Measurements from ENCODE around the gene TCP11L2. TPM values are rescaled to one million over a fixed set of nuclear protein-coding genes. Genes with fewer than 3 reads are reported as not detected.

TCP11L2 gene
- total and polyA plus RNA-seq, 5 donors from 2014 or later, result 46.0 to 153 (median 64.8) TPM

DNA sequence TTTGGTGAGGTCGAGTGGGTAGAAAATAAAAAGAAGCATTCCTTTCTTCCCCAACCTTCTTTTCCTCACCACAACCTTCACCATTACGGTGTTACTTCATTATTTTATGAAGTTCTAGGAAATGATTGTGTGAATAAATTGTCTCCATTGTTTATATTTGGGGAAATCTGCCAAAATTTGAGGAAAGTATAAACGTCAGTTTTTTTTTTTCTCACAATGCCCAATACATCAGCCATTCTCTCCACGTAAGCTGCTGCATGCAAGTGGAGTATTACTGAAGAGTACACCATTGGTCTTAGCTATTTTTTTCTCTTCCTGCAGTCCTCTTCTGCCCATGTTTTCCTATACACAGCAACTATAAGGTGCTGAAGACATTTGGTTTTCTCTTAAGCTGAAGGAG lies 45.9 kb downstream of the TCP11L2 start:
- no peaks in the 10 kb centered on the region for H3K27me3 Mint-ChIP-seq
- Histone ChIP-seq H3K4me3 (ENCODE audit: low read depth, low read length) (no peak overlapping the region), H3K27me3 (ENCODE audit: control insufficient read depth, insufficient read depth, low read length) (no peaks in the 10 kb centered on the region), H3K36me3 (ENCODE audit: control insufficient read depth, insufficient read depth, low read length) (peaks cover 31% of the 10 kb centered on the region), H3K9me3 (ENCODE audit: control insufficient read depth in 2 of 2, low read length in 2 of 2) (no peaks in the 10 kb centered on the region), H3K27ac (ENCODE audit: insufficient read depth, low read length, poor library complexity, severe bottlenecking) (no peak overlapping the region), H3K4me1 (ENCODE audit: control insufficient read depth, insufficient read depth, low read length, poor library complexity, severe bottlenecking) (no peaks in the 10 kb centered on the region)
- DNase-seq, result no peak
- H3K4me3 Mint-ChIP-seq, result no peak overlapping the region
- ATAC-seq (ENCODE audit: low read depth in 2 of 2), result no peak
- H3K27ac Mint-ChIP-seq, result no peak overlapping the region
- H3K4me1 Mint-ChIP-seq, result peaks cover 0 to 4% (median 1%) of the 10 kb centered on the region in 4 donors
- H3K9me3 Mint-ChIP-seq, result no peaks in the 10 kb centered on the region
- H3K36me3 Mint-ChIP-seq, result peaks cover 24% of the 10 kb centered on the region

GRCh38 chr12:106353175-106353574 lies 50.6 kb downstream of the TCP11L2 start:
- peaks cover 5 to 12% (median 8%) of the 10 kb centered on the region in 4 donors for H3K4me1 Mint-ChIP-seq
- H3K9me3 ChIP-seq (ENCODE audit: control insufficient read depth in 2 of 2, low read length in 2 of 2), result no peaks in the 10 kb centered on the region
- no peak overlapping the region for H3K4me3 ChIP-seq (ENCODE audit: low read depth, low read length)
- no peak overlapping the region for H3K27ac Mint-ChIP-seq
- H3K27me3 Mint-ChIP-seq, result peaks cover 4% of the 10 kb centered on the region
- H3K4me3 Mint-ChIP-seq, result no peak overlapping the region
- H3K27me3 ChIP-seq (ENCODE audit: control insufficient read depth, insufficient read depth, low read length), result no peaks in the 10 kb centered on the region
- DNase-seq (no peak), ATAC-seq (ENCODE audit: low read depth in 2 of 2) (no peak)
- H3K9me3 Mint-ChIP-seq, result peaks cover 0 to 1% (median 0%) of the 10 kb centered on the region in 7 donors
- peaks cover 3% of the 10 kb centered on the region for H3K36me3 Mint-ChIP-seq
- H3K27ac ChIP-seq (ENCODE audit: insufficient read depth, low read length, poor library complexity, severe bottlenecking), result no peak overlapping the region
- H3K36me3 ChIP-seq (ENCODE audit: control insufficient read depth, insufficient read depth, low read length), result no peaks in the 10 kb centered on the region
- H3K4me1 ChIP-seq (ENCODE audit: control insufficient read depth, insufficient read depth, low read length, poor library complexity, severe bottlenecking), result peaks cover 6% of the 10 kb centered on the region

DNA sequence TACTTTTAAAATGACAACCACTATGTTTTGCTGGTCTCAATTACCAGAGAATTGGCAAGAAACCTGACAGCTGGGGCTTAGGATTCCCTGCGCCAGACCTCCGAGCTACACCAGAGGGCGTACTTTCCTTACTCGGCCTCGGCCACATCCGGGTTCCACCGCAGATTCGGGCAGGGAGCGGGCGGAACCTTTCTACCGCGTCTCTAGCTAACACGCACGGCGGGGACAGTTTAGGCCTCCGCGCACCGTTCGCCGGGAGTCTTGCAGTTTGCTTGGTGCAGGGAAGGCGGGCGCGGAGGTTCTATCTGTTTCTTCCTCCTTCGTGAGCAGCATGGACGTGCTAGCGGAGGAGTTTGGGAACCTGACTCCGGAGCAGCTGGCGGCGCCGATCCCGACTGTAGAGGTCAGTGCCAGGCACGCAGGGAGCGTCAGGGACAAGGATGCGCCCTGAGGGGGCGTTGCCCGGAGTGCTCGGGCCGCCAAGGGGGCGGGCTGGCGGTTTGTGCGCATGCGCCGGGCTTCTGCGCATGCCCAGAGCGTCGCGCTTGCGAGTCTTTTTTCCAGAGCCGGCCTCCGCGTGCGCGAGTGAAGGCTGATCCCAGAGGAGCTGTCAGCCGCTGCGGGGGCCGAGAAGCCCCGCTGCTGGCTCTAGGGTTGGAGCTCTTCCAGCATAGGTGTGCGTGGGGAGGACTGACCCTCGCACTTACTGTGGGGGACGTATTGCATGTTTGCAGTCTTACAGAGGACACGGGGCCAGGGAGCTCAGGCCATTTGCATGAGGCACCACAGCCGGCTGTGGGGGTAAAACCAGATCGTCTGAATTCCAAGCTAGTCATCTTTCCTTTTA lies 55.2 kb downstream of the TCP11L2 start, which contains the start of gene POLR3B:
POLR3B (plus strand) TSS at position 200 of the 847 bp plus-strand sequence; CDS start at position 332, 132 bp downstream.
- Mint-ChIP-seq H3K9me3 (peaks cover 0 to 1% (median 0%) of the 10 kb centered on the region in 7 donors), H3K4me1 (peaks cover 11 to 19% (median 15%) of the 10 kb centered on the region in 4 donors), H3K27ac (peak within 1 kb of the TSS; percentile 91 to 95 (median 92)), H3K36me3 (no peaks in the 10 kb centered on the region), H3K27me3 (peaks cover 4% of the 10 kb centered on the region), H3K4me3 (peak within 1 kb of the TSS; percentile 85 to 95 (median 90))
- peak; percentile 93 for ATAC-seq (ENCODE audit: low read depth in 2 of 2)
- DNase-seq, result peak; percentile 90 to 98 (median 98)
- no peaks in the 10 kb centered on the region for H3K36me3 ChIP-seq (ENCODE audit: control insufficient read depth, insufficient read depth, low read length)
- peak within 1 kb of the TSS; percentile 89 for H3K27ac ChIP-seq (ENCODE audit: insufficient read depth, low read length, poor library complexity, severe bottlenecking)
- H3K4me1 ChIP-seq (ENCODE audit: control insufficient read depth, insufficient read depth, low read length, poor library complexity, severe bottlenecking), result peaks cover 14% of the 10 kb centered on the region
- no peaks in the 10 kb centered on the region for H3K9me3 ChIP-seq (ENCODE audit: control insufficient read depth in 2 of 2, low read length in 2 of 2)
- no peaks in the 10 kb centered on the region for H3K27me3 ChIP-seq (ENCODE audit: control insufficient read depth, insufficient read depth, low read length)
- peak within 1 kb of the TSS; percentile 85 for H3K4me3 ChIP-seq (ENCODE audit: low read depth, low read length)

DNA sequence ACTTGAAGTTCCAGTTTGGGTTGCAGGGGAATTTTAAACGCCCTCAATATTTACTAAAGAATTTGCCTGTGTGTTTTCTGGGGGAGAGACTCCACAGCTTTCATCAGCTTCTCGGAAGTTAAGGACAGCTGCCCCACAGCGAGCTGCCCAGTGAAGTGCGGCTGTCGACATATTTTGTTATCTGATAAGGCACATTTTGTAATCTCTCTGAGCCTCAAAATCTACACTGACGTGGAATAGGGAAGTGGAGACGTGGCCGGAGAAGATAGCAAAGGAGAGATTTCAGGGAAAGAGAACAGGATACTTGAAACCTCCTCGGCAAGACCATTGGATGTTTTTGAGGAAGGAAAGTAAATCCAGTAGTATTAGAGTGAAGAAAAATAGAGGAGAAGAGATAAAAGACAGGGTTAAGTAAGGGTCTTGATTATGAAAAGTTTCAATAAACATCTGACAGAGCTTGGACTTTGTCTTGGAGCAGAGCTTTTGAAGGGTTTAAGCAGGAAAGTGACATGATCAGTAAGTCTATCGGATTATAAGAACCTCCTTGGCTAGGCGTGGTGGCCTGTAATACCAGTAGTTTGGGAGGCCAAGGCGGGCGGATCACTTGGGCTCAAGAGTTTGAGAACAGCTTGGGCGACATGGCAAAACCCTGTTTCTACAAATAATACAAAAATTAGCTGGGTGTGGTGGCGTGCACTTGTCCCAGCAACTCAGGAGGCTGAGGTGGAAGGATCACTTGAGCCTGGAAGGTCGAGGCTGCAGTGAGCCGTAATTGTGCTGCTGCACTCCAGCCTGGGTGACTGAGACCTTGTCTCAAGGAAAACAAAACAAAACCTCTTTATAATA lies 56.1 kb downstream of the TCP11L2 start:
- peaks cover 0 to 1% (median 0%) of the 10 kb centered on the region in 7 donors for H3K9me3 Mint-ChIP-seq
- Histone ChIP-seq H3K27ac (ENCODE audit: insufficient read depth, low read length, poor library complexity, severe bottlenecking) (peak overlapping the region; percentile 89), H3K4me1 (ENCODE audit: control insufficient read depth, insufficient read depth, low read length, poor library complexity, severe bottlenecking) (peaks cover 14% of the 10 kb centered on the region), H3K36me3 (ENCODE audit: control insufficient read depth, insufficient read depth, low read length) (no peaks in the 10 kb centered on the region), H3K4me3 (ENCODE audit: low read depth, low read length) (peak overlapping the region; percentile 85), H3K27me3 (ENCODE audit: control insufficient read depth, insufficient read depth, low read length) (no peaks in the 10 kb centered on the region), H3K9me3 (ENCODE audit: control insufficient read depth in 2 of 2, low read length in 2 of 2) (no peaks in the 10 kb centered on the region)
- DNase-seq, result no peak
- no peak for ATAC-seq (ENCODE audit: low read depth in 2 of 2)
- peaks cover 11 to 19% (median 15%) of the 10 kb centered on the region in 4 donors for H3K4me1 Mint-ChIP-seq
- H3K27ac Mint-ChIP-seq, result peak overlapping the region; percentile 91 to 95 (median 92)
- H3K27me3 Mint-ChIP-seq, result peaks cover 4% of the 10 kb centered on the region
- peak overlapping the region; percentile 85 to 95 (median 90) for H3K4me3 Mint-ChIP-seq
- H3K36me3 Mint-ChIP-seq, result no peaks in the 10 kb centered on the region

- H3K36me3 ChIP-seq (ENCODE audit: control insufficient read depth, insufficient read depth, low read length), result no peaks in the 10 kb centered on the region
Observed at GRCh38 chr12:106359646-106360399, 57.3 kb downstream of the TCP11L2 start.

DNA sequence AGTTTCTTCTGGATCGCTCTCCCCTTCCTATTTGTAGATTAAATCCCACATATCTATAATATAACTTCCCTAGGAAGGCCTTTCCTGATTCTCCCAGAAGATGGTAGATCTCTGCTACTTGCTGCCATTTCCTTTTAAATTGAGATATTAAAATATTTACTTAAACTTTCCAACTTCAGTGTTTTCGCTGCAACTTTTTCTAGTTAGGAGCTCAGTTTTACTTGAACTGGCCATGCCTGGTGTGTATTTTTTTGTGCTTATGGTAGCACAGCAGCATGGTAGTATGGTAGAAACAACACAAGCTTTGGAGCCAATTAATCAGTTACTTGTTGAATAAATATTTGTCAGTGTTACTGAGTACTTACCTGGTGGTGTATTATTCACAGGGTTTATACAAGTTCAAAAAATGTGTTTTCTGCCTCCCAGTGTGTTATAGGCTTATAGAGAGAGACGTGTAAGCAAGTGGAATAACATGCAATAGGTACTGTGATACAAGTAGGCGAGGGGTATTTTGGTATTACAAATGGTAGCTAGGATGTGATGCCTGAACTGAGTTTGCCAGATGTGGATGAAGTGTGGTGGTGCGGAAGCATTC lies 58.0 kb downstream of the TCP11L2 start:
- Mint-ChIP-seq H3K4me1 (peaks cover 11 to 19% (median 15%) of the 10 kb centered on the region in 4 donors), H3K4me3 (no peak overlapping the region), H3K9me3 (no peaks in the 10 kb centered on the region), H3K36me3 (peaks cover 3% of the 10 kb centered on the region), H3K27me3 (peaks cover 4% of the 10 kb centered on the region), H3K27ac (no peak overlapping the region)
- H3K4me1 ChIP-seq (ENCODE audit: control insufficient read depth, insufficient read depth, low read length, poor library complexity, severe bottlenecking), result peaks cover 14% of the 10 kb centered on the region
- H3K27me3 ChIP-seq (ENCODE audit: control insufficient read depth, insufficient read depth, low read length), result no peaks in the 10 kb centered on the region
- no peak overlapping the region for H3K4me3 ChIP-seq (ENCODE audit: low read depth, low read length)
- H3K27ac ChIP-seq (ENCODE audit: insufficient read depth, low read length, poor library complexity, severe bottlenecking), result no peak overlapping the region
- H3K36me3 ChIP-seq (ENCODE audit: control insufficient read depth, insufficient read depth, low read length), result no peaks in the 10 kb centered on the region
- DNase-seq, result no peak
- ATAC-seq (ENCODE audit: low read depth in 2 of 2), result no peak
- no peaks in the 10 kb centered on the region for H3K9me3 ChIP-seq (ENCODE audit: control insufficient read depth in 2 of 2, low read length in 2 of 2)

More at GRCh38 chr12:106359646-106360399, 57.3 kb downstream of the TCP11L2 start:
- no peak for ATAC-seq (ENCODE audit: low read depth in 2 of 2)
- peaks cover 11 to 19% (median 15%) of the 10 kb centered on the region in 4 donors for H3K4me1 Mint-ChIP-seq
- peaks cover 3% of the 10 kb centered on the region for H3K36me3 Mint-ChIP-seq
- H3K4me3 ChIP-seq (ENCODE audit: low read depth, low read length), result no peak overlapping the region
- no peak overlapping the region for H3K27ac ChIP-seq (ENCODE audit: insufficient read depth, low read length, poor library complexity, severe bottlenecking)
- H3K4me3 Mint-ChIP-seq, result peak overlapping the region in 2 of 4 donors; percentile 16 to 76
- DNase-seq, result no peak
- no peaks in the 10 kb centered on the region for H3K9me3 Mint-ChIP-seq
- H3K4me1 ChIP-seq (ENCODE audit: control insufficient read depth, insufficient read depth, low read length, poor library complexity, severe bottlenecking), result peaks cover 14% of the 10 kb centered on the region
- H3K27me3 ChIP-seq (ENCODE audit: control insufficient read depth, insufficient read depth, low read length), result no peaks in the 10 kb centered on the region
- no peak overlapping the region for H3K27ac Mint-ChIP-seq
- no peaks in the 10 kb centered on the region for H3K9me3 ChIP-seq (ENCODE audit: control insufficient read depth in 2 of 2, low read length in 2 of 2)
- H3K27me3 Mint-ChIP-seq, result peaks cover 4% of the 10 kb centered on the region

DNA sequence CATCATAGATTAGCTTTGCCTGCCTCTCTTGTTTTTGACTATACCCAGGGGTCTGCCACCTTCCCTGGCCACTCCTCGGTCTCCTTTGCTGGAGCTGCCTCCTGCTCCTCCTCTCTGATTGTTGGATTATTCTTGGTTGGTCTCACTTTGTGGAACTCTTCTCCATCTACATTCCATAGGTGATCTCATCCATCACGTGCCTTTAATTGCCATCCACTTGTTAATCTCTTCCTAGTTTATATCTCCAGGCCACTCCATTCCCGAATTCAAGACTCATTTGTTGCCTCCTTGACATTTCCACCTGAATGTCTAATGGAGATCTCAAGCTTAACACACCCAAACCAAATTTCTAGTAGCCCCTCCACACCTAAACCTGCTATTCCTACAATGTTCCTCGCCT lies 60.4 kb downstream of the TCP11L2 start:
- H3K4me3 ChIP-seq (ENCODE audit: low read depth, low read length), result no peak overlapping the region
- peaks cover 14% of the 10 kb centered on the region for H3K36me3 Mint-ChIP-seq
- DNase-seq (no peak), ATAC-seq (ENCODE audit: low read depth in 2 of 2) (no peak)
- H3K4me1 Mint-ChIP-seq, result peaks cover 6 to 11% (median 7%) of the 10 kb centered on the region in 4 donors
- H3K27ac Mint-ChIP-seq, result no peak overlapping the region
- no peaks in the 10 kb centered on the region for H3K9me3 Mint-ChIP-seq
- peaks cover 9% of the 10 kb centered on the region for H3K4me1 ChIP-seq (ENCODE audit: control insufficient read depth, insufficient read depth, low read length, poor library complexity, severe bottlenecking)
- no peaks in the 10 kb centered on the region for H3K27me3 Mint-ChIP-seq
- H3K36me3 ChIP-seq (ENCODE audit: control insufficient read depth, insufficient read depth, low read length), result peaks cover 3% of the 10 kb centered on the region
- no peaks in the 10 kb centered on the region for H3K27me3 ChIP-seq (ENCODE audit: control insufficient read depth, insufficient read depth, low read length)
- no peak overlapping the region for H3K27ac ChIP-seq (ENCODE audit: insufficient read depth, low read length, poor library complexity, severe bottlenecking)
- H3K4me3 Mint-ChIP-seq, result no peak overlapping the region
- H3K9me3 ChIP-seq (ENCODE audit: control insufficient read depth in 2 of 2, low read length in 2 of 2), result no peaks in the 10 kb centered on the region
